ENCODE results near the gene CCND2.

Gene CCND2

DNA sequence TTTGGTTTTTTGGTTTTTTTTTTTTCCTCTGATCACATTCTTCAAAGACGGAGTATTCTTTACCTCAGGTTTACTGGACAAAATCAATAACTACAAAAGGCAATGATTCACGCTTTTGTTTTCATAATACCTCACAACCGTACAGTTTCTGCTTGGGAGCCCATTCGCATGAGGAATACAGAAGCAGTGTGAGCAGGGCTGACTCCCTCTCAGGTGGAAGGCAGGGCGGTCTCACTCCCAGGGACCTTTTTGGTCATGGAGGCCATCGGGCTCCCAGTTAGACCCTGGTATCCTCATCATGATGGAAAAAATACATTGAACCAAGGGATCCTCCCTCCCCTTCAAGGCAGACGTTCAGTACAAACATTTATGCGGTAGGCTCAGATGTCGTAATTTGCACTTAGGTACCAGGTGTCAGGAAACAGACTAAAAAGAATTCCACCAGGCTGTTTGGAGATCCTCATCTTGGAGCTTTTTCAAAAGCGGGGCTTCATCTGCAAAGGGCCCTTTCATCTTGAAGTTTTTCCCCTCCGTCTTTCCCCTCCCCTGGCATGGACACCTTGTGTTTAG, 28.5 kb downstream of the CCND2 start:
- no peak for TF ChIP-seq MYC (IDR thresholded peaks at IDR 0.05; ENCODE audit: low read depth, low read length)
- TF ChIP-seq, protein P1, sequence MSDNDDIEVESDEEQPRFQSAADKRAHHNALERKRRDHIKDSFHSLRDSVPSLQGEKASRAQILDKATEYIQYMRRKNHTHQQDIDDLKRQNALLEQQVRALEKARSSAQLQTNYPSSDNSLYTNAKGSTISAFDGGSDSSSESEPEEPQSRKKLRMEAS (IDR thresholded peaks at IDR 0.05; ENCODE audit: low read depth, low read length): no peak
- no peak for TF ChIP-seq POLR2A (IDR thresholded peaks at IDR 0.05; ENCODE audit: extremely low read depth, insufficient read length)
- TF ChIP-seq, protein P2, sequence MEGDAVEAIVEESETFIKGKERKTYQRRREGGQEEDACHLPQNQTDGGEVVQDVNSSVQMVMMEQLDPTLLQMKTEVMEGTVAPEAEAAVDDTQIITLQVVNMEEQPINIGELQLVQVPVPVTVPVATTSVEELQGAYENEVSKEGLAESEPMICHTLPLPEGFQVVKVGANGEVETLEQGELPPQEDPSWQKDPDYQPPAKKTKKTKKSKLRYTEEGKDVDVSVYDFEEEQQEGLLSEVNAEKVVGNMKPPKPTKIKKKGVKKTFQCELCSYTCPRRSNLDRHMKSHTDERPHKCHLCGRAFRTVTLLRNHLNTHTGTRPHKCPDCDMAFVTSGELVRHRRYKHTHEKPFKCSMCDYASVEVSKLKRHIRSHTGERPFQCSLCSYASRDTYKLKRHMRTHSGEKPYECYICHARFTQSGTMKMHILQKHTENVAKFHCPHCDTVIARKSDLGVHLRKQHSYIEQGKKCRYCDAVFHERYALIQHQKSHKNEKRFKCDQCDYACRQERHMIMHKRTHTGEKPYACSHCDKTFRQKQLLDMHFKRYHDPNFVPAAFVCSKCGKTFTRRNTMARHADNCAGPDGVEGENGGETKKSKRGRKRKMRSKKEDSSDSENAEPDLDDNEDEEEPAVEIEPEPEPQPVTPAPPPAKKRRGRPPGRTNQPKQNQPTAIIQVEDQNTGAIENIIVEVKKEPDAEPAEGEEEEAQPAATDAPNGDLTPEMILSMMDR (IDR thresholded peaks at IDR 0.05; ENCODE audit: low read depth, low read length): no peak
- no peak overlapping the region for H3K4me3 ChIP-seq (ENCODE audit: low read depth, low read length)

DNA sequence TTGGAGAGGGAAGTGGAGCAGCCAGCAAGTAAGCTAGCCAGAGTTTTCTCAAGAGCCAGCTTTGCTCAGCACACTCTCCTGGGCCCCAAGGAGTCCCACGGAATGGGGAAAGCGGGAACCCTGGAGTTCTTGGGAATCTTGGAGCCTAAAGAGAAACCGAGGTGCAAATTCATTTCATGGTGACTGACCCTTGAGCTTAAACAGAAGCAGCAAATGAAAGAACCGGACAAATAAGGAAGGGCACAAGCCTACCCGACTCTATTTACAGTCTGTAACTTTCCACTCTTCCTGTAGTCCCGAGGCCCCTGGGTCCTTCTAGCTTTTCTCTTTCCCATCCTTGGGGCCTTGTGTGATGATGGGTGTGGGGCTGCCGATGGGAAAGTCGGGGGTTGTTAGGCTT, 29.3 kb downstream of the CCND2 start:
- H3K4me3 ChIP-seq (ENCODE audit: low read depth, low read length): no peak overlapping the region
- TF ChIP-seq MYC (IDR thresholded peaks at IDR 0.05; ENCODE audit: low read depth, low read length): no peak
- TF ChIP-seq, protein P2 (IDR thresholded peaks at IDR 0.05; ENCODE audit: low read depth, low read length): no peak
- TF ChIP-seq, protein P1 (IDR thresholded peaks at IDR 0.05; ENCODE audit: low read depth, low read length): no peak
- TF ChIP-seq POLR2A (IDR thresholded peaks at IDR 0.05; ENCODE audit: extremely low read depth, insufficient read length): no peak
- no peak for DNase-seq (ENCODE audit: low read depth)

More for the DNA sequence above, 28.5 kb downstream of the CCND2 start:
- DNase-seq (ENCODE audit: low read depth): no peak

DNA sequence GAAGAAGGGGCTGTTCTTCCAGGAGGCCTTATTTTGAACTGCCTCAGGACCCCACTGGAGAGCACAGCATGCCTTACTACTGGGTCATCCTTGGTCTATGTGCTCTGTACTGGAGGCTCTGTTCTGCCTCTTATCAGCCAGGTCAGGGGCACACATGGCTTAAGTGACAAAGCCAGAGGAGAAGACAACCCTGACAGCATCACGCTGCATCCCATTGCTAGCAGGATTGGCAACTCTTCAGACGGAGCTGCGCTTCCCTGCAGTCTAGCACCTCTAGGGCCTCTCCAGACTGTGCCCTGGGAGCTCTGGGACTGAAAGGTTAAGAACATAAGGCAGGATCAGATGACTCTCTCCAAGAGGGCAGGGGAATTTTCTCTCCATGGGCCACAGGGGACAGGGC, 30.2 kb downstream of the CCND2 start:
- H3K4me3 ChIP-seq (ENCODE audit: low read depth, low read length): no peak overlapping the region
- DNase-seq (ENCODE audit: low read depth): no peak
- TF ChIP-seq MYC (IDR thresholded peaks at IDR 0.05; ENCODE audit: low read depth, low read length): no peak
- TF ChIP-seq, protein P1 (IDR thresholded peaks at IDR 0.05; ENCODE audit: low read depth, low read length): no peak
- no peak for TF ChIP-seq POLR2A (IDR thresholded peaks at IDR 0.05; ENCODE audit: extremely low read depth, insufficient read length)
- TF ChIP-seq, protein P2 (IDR thresholded peaks at IDR 0.05; ENCODE audit: low read depth, low read length): no peak

DNA sequence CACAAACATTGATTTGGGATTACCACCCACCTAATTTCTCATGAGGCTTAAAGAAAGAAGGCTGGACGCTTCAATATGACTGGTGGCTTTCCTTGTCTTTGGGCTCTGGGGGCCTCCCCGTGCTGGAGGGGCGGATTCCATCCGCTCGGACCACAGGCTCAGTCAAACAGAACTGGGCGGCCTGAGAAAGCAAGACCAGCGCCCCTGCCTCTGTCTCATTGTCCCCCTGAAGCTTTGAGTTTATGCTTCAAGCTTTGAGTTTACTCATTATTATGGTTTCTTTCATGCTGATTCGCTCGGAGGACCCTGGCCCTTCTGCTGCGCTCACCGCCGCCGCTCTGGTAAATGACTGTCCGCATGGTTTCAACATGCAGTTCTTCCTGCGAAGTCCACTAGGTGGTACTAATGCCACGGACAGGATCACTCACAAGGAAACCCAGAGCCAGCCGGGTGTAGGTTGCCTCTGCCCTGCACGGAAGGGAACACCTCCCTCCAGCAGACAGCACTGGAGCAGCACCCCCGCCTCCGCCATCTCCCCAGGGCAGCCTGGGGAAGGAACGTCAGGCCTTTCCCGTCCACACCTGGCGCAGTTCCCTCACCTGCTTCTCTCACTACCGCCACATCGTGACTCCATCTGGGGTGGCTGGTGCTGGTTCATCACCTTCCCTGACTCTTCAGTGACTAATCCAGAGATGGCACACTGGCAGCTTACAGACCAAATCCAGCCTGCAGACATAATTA, 34.2 kb downstream of the CCND2 start:
- TF ChIP-seq, protein P2 (IDR thresholded peaks at IDR 0.05; ENCODE audit: low read depth, low read length): peak; percentile 35
- TF ChIP-seq POLR2A (IDR thresholded peaks at IDR 0.05; ENCODE audit: extremely low read depth, insufficient read length): no peak
- peak; percentile 52 for DNase-seq (ENCODE audit: low read depth)
- H3K4me3 ChIP-seq (ENCODE audit: low read depth, low read length): no peak overlapping the region

DNA sequence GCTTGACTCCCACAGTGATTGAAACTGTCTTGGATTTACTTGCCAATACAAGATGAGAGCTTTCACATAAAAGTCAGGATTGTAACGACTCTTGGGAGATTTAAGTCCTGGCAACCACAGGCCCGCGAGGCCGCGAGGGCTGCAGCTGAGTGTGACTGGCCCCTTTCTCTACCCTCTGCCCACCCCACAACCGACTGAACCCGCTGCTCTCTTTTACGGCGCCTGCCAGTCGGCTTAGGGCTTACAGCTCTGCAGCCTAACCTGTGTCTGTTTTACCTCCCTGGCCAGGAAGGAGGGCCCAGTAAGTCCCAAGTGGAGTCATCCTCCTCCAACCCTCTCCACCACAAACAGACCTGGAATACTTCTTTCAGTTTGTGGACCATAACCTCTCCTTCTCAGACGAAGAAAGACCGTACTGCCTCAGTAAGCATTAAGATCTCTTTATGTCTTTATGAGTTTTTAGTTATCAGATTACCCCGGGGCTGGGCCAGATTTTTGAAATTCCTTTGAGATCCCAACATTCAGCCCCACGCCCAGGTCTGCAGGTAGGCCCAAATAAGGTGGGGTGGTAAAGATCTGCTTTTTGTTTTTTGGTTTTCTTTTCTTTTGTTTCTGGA, 34.9 kb downstream of the CCND2 start:
- no peak overlapping the region for H3K4me3 ChIP-seq (ENCODE audit: low read depth, low read length)
- no peak for DNase-seq (ENCODE audit: low read depth)
- TF ChIP-seq, protein P2 (IDR thresholded peaks at IDR 0.05; ENCODE audit: low read depth, low read length): no peak
- TF ChIP-seq, protein P1 (IDR thresholded peaks at IDR 0.05; ENCODE audit: low read depth, low read length): no peak
- TF ChIP-seq POLR2A (IDR thresholded peaks at IDR 0.05; ENCODE audit: extremely low read depth, insufficient read length) (no peak), MYC (IDR thresholded peaks at IDR 0.05; ENCODE audit: low read depth, low read length) (no peak)
